HepG2 (cell line): Measurements from ENCODE around the gene ACTN1. TPM values are rescaled to one million over a fixed set of nuclear protein-coding genes. Genes with fewer than 3 reads are reported as not detected.

Source experiments
- ATAC-seq: fragments of 200-7000 bp; cut with Tn5 transposase; 3 replicates; pipeline ENCODE4 v1.9.1; 2020; ENCODE audit warnings: mild to moderate bottlenecking, moderate library complexity
- BruUV-seq: library from RNA; stranded (reverse); fragments of 400-500 nt; replicated peaks from 2 replicates; lab custom pipeline; 2021; lab: Mats Ljungman, UMichigan
- CTCF ChIA-PET: fragments of 300-600 bp; formaldehyde crosslinking; extraction: SDS; loops from one replicate; lab custom pipeline; 2021; ENCODE audit warnings: low total read pairs, inconsistent platforms, low intra/inter-chr PET ratio; lab: Yijun Ruan, JAX
- POLR2A ChIA-PET: fragments of 350-600 bp; sonication (Branson Sonifier 250); formaldehyde crosslinking; loops from one replicate; lab custom pipeline; 2020; ENCODE audit warnings: antibody characterized with exemption, inconsistent platforms; lab: Yijun Ruan, JAX
- DNase-seq: peaks from one replicate; pipeline ENCODE4 v3.0.0-alpha.2; 2015; ENCODE audit warnings: low spot score
- FAIRE-seq: peaks from 3 replicates; lab custom pipeline; 2011; peaks lifted over from hg19 to GRCh38; lab: Jason Lieb, UNC
- H2AFZ ChIP-seq: one replicate; pipeline ENCODE4 v1.6.1; 2011; ENCODE audit warnings: low read length, inconsistent platforms
- H3K27ac ChIP-seq: fragments of 300-600 bp; 3 replicates; pipeline ENCODE4 v1.8.0; 2011; ENCODE audit warnings: mixed run types, mild to moderate bottlenecking, mixed read lengths, low read length, inconsistent platforms; ENCODE audit not compliant: insufficient read depth; ENCODE audit errors: extremely low read length
- H3K27me3 ChIP-seq, 2 experiments: fragments of 200-600 bp in 1 of 2; 2 replicates in 1 of 2; 3 replicates in 1 of 2; pipeline versions ENCODE4 v1.6.0 to v1.8.0; 2011; ENCODE audit warnings: low read length in 2 of 2, mild to moderate bottlenecking in 2 of 2, moderate library complexity in 2 of 2, inconsistent platforms in 1 of 2; ENCODE audit not compliant: insufficient read depth in 2 of 2, control insufficient read depth in 1 of 2
- H3K36me3 ChIP-seq, 2 experiments: fragments of 200-600 bp in 1 of 2; replicated peaks in 1 of 2; 2 replicates in 1 of 2; 3 replicates in 1 of 2; pipeline versions ENCODE4 v1.5.1 to v1.8.0; 2011; ENCODE audit warnings: low read length in 2 of 2, inconsistent platforms in 1 of 2; ENCODE audit not compliant: insufficient read depth in 2 of 2, control insufficient read depth in 1 of 2
- H3K4me1 ChIP-seq: 2 replicates; pipeline ENCODE4 v1.5.1; 2012; ENCODE audit warnings: low read length, inconsistent platforms; ENCODE audit not compliant: insufficient read depth
- H3K4me2 ChIP-seq: 2 replicates; pipeline ENCODE4 v1.6.0; 2011; ENCODE audit warnings: low read depth, low read length, inconsistent platforms
- H3K4me3 ChIP-seq, 3 experiments: fragments of 200-600 bp in 1 of 3; sonication (generic), shearing (Covaris generic) in 1 of 3; replicated peaks in 1 of 3; 2 replicates each; pipeline ENCODE4 v1.5.1; 2011 to 2016; ENCODE audit warnings: low read length in 3 of 3, inconsistent platforms in 2 of 3, low read depth in 2 of 3, mild to moderate bottlenecking in 2 of 3, control low read depth in 1 of 3, mixed read lengths in 1 of 3; ENCODE audit not compliant: insufficient read depth in 1 of 3
- H3K79me2 ChIP-seq: one replicate; pipeline ENCODE4 v1.6.1; 2011; ENCODE audit warnings: low read length, inconsistent platforms; ENCODE audit not compliant: insufficient read depth
- H3K9ac ChIP-seq: 2 replicates; pipeline ENCODE4 v1.6.0; 2011; ENCODE audit warnings: mild to moderate bottlenecking, low read depth, low read length, inconsistent platforms; ENCODE audit not compliant: insufficient read depth
- H3K9me3 ChIP-seq: 2 replicates; pipeline ENCODE4 v1.5.1; 2012; ENCODE audit warnings: mild to moderate bottlenecking, low read length
- H4K20me1 ChIP-seq: 2 replicates; pipeline ENCODE4 v1.6.0; 2011; ENCODE audit warnings: inconsistent platforms, mild to moderate bottlenecking, low read length, moderate library complexity; ENCODE audit not compliant: insufficient read depth
- ATF4 ChIP-seq, 2 experiments: fragments of 450-650 bp in 1 of 2; sonication (generic) in 1 of 2; formaldehyde crosslinking; IDR thresholded peaks; 2 replicates each; pipeline versions ENCODE4 v1.5.0 to v1.8.0; 2020 to 2022; ENCODE audit warnings: mild to moderate bottlenecking in 1 of 2, missing genetic modification reagents in 1 of 2
- CTCF ChIP-seq: sonication (generic); formaldehyde crosslinking; IDR thresholded peaks from 2 replicates; pipeline ENCODE4 v1.5.0; 2020; ENCODE audit warnings: mild to moderate bottlenecking, missing genetic modification reagents, moderate library complexity
- E2F1 ChIP-seq: sonication (generic); formaldehyde crosslinking; IDR thresholded peaks from 2 replicates; pipeline ENCODE4 v1.5.0; 2020; ENCODE audit warnings: missing genetic modification reagents
- GRHL1 ChIP-seq: sonication (generic); formaldehyde crosslinking; conservative IDR thresholded peaks from 2 replicates; pipeline ENCODE4 v1.8.0; 2022; ENCODE audit warnings: missing genetic modification reagents
- HHEX ChIP-seq: IDR thresholded peaks from 2 replicates; pipeline ENCODE4 v1.6.1; 2016; ENCODE audit warnings: control low read depth
- HNRNPLL ChIP-seq: fragments of 200-400 bp; formaldehyde crosslinking; IDR thresholded peaks from 2 replicates; pipeline ENCODE4 v1.6.1; 2017; ENCODE audit warnings: mild to moderate bottlenecking, low read depth, low read length; ENCODE audit not compliant: poor library complexity, severe bottlenecking
- SP1 ChIP-seq, 2 experiments: fragments of 450-650 bp in 1 of 2; sonication (generic) in 1 of 2; formaldehyde crosslinking in 1 of 2; IDR thresholded peaks; 2 replicates each; pipeline versions ENCODE4 v1.4.0 to v1.6.1; 2016 to 2020; ENCODE audit warnings: missing genetic modification reagents in 1 of 2
- WGBS: methylation state at CpG from one replicate; pipeline ENCODE4 v1.1.6; 2017; ENCODE audit warnings: low lambda C conversion rate; 5-methylcytosine and 5-hydroxymethylcytosine counted together
- in situ Hi-C: cut with HindIII; loops from 2 replicates; pipeline ENCODE4 v1.10.0; 2017; ENCODE audit warnings: low pct_unique_long_range_greater_than_20kb; ENCODE audit not compliant: extremely low pct_ligation_motif_present
- intact Hi-C: fragments of 100-400 bp; cut with micrococcal nuclease; formaldehyde crosslinking; loops from one replicate; pipeline ENCODE4 v1.10.0; 2022; ENCODE audit not compliant: unreplicated experiment
- polyA plus RNA-seq, 8 experiments: library from polyadenylated mRNA; depleted of rRNA in 3 of 8; stranded (reverse) in 7 of 8; unstranded in 1 of 8; fragments of >200 nt; fragmentation: Illumina TruSeq in 4 of 8; extraction: Trizol in 4 of 8; gene quantifications; 2 replicates each; pipeline versions ENCODE4 v1.2.1 to v1.2.3, GENCODE V29; 2011 to 2016; ENCODE audit warnings: low read depth in 4 of 8, missing spikeins in 1 of 8, mixed read lengths in 1 of 8; ENCODE audit not compliant: insufficient read depth in 1 of 8
- total RNA-seq, 5 experiments: library from RNA; depleted of rRNA; stranded (reverse); fragments of >200 nt; fragmentation: Illumina TruSeq; extraction: Trizol; gene quantifications; 2 replicates each; pipeline ENCODE4 v1.2.3, GENCODE V29; 2016; ENCODE audit warnings: low read depth in 1 of 5

Gene ACTN1
- total and polyA plus RNA-seq, 2 of the 13 experiments (the other 11 are each of a cell fraction or from before 2014, with no cell fraction given): 58.6 to 162 TPM

GRCh38 chr14:68981139-68981538, 2.0 kb upstream of the ACTN1 start:
- H3K27me3 ChIP-seq: no peaks in the 10 kb centered on the region
- H3K79me2 ChIP-seq: peaks cover 22% of the 10 kb centered on the region
- intact Hi-C loops: no loop called here
- FAIRE-seq (no peak), ATAC-seq (no peak), DNase-seq (no peak)
- H2AFZ ChIP-seq: no peak overlapping the region
- H3K36me3 ChIP-seq: no peaks in the 10 kb centered on the region
- BruUV-seq: no TSS peak
- 84% methylated on average over 2 of the region's 4 CpGs for WGBS
- in situ Hi-C loops: no loop called here
- CTCF ChIA-PET: no interaction called here
- H3K4me1 ChIP-seq: peaks cover 48% of the 10 kb centered on the region
- no peaks in the 10 kb centered on the region for H3K9me3 ChIP-seq
- TF ChIP-seq HNRNPLL: no peak
- no peak for TF ChIP-seq E2F1 (CRISPR knock-in tag)
- TF ChIP-seq ATF4 (CRISPR knock-in tag; IDR thresholded peaks at IDR 0.05): no peak
- TF ChIP-seq HHEX (CRISPR knock-in tag): no peak
- peak; percentile 9; the same call in 1 of the 2 replicates for TF ChIP-seq CTCF (CRISPR knock-in tag)
- TF ChIP-seq SP1 (IDR thresholded peaks at IDR 0.05): no peak
- no peak for TF ChIP-seq SP1 (CRISPR knock-in tag; IDR thresholded peaks at IDR 0.05)
- no peak for TF ChIP-seq GRHL1
- H3K27ac ChIP-seq: no peak overlapping the region
- H3K9ac ChIP-seq: no peak overlapping the region
- POLR2A ChIA-PET: no interaction called here
- no peaks in the 10 kb centered on the region for H4K20me1 ChIP-seq
- no peak overlapping the region for H3K4me2 ChIP-seq
- H3K4me3 ChIP-seq: no peak overlapping the region
